ENCODE results near the gene MYO10. TPM values are rescaled to one million over a fixed set of nuclear protein-coding genes. Genes with fewer than 3 reads are reported as not detected.
"Not testable (repeated sequence)": the region's sequence is repeated elsewhere in the genome, so short reads cannot be mapped to it uniquely, and the experiment has no call there.

MYO10 gene
- total RNA-seq, 1 experiment from 2014 or later = 9.3 TPM

DNA sequence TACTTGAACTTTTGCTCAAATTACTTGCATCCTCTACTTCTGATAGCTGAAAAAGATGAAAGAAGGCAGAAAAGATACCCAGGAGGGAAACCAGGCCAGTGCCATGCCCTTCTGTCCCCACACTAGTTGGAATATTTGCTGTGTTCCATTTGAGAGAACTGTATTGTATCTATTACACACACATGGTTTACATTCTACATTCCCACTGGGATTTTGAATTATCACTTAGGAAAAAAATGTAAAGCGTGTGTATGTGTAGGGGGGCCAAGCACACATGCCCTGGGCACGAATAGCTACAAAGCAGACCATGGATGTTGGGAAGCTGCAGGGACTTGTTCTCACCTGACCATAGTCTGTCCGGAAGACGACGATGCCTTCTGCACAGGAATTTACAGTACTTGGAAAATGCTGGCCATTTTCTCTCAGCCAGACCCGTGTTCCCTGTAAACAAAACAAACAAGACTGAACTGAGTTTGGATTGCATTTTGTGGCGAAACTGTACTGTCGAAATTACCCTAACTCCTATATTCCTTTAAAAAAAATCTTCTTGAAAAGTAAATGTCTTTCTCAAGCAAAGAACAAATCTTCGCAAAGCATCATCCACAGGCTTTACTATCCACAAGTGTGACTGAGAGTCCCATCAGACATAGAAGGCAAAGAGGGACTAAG is 58.7 kb downstream of the MYO10 start:
- no peaks in the 10 kb centered on the region for H3K27me3 ChIP-seq

DNA sequence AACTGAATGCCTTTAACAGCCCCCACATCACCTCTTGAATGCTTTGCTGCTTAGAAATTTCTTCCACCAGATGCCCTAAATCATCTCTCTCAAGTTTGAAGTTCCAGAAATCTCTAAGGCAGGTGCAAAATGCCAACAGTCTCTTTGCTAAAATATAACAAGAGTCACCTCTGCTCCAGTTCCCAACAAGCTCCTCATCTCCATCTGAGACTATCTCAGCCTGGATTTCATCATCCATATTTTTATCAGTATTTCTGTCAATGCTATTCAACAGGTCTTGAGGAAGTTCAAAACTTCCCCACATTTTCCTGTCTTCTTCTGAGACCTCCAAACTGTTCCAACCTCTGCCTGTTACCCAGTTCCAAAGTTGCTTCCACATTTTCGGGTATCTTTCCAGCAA is 61.7 kb downstream of the MYO10 start:
- not testable (repeated sequence) for H3K36me3 ChIP-seq; DNase-seq; H3K4me3 ChIP-seq; H3K27me3 ChIP-seq; H3K4me1 ChIP-seq; H3K9me3 ChIP-seq (replicated peaks); H3K27ac ChIP-seq

More for the DNA sequence above, 58.7 kb downstream of the MYO10 start:
- H3K4me1 ChIP-seq = peaks cover 15% of the 10 kb centered on the region
- H3K4me3 ChIP-seq = no peak overlapping the region
- H3K27ac ChIP-seq = no peak overlapping the region
- H3K36me3 ChIP-seq = no peaks in the 10 kb centered on the region
- no peak for DNase-seq
- H3K9me3 ChIP-seq (replicated peaks) = no peaks in the 10 kb centered on the region

- H3K27me3 ChIP-seq = no peaks in the 10 kb centered on the region
- H3K36me3 ChIP-seq = 0 out of 2 replicates have a peak, but pooled peaks cover 2% of the 10 kb centered on the region
- H3K4me1 ChIP-seq = peaks cover 7% of the 10 kb centered on the region; the same call in 1 of the 2 replicates
- H3K27ac ChIP-seq = no peak overlapping the region
- no peaks in the 10 kb centered on the region for H3K9me3 ChIP-seq (replicated peaks)
- no peak overlapping the region for H3K4me3 ChIP-seq
- no peak for DNase-seq
Measured at GRCh38 chr5:16871746-16872339, 64.2 kb downstream of the MYO10 start.

DNA sequence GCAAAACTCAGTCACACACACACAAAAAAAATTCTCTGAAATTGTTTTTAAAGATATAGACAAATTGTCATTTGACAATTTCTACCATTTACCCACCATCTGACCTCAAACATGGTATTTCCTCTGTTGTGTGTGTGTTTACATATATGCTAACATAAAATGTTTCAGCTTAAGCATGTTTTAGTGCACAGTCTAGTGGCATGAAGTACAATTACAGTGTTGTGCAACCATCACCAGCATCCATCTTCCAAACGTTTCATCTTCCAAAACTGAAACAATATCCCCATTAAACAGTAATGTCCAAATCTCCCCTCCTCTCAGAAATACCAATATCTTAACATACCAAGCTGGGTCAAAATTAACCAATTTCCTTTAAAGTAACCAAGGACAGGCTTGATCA is 65.2 kb downstream of the MYO10 start:
- Histone ChIP-seq H3K9me3 (replicated peaks) (no peaks in the 10 kb centered on the region), H3K27me3 (no peaks in the 10 kb centered on the region), H3K36me3 (0 out of 2 replicates have a peak, but pooled peaks cover 2% of the 10 kb centered on the region), H3K4me1 (peaks cover 7% of the 10 kb centered on the region; the same call in 1 of the 2 replicates), H3K27ac (no peak overlapping the region), H3K4me3 (no peak overlapping the region)
- no peak for DNase-seq

GRCh38 chr5:16869821-16870796 is 66.0 kb downstream of the MYO10 start:
- DNase-seq = no peak
- Histone ChIP-seq H3K27ac (no peak overlapping the region), H3K4me1 (peaks cover 7% of the 10 kb centered on the region; the same call in 1 of the 2 replicates), H3K36me3 (0 out of 2 replicates have a peak, but pooled peaks cover 2% of the 10 kb centered on the region), H3K27me3 (no peaks in the 10 kb centered on the region), H3K9me3 (replicated peaks) (no peaks in the 10 kb centered on the region), H3K4me3 (no peak overlapping the region)

GRCh38 chr5:16867577-16867953 is 68.5 kb downstream of the MYO10 start:
- no peaks in the 10 kb centered on the region for H3K9me3 ChIP-seq (replicated peaks)
- H3K27ac ChIP-seq = peak overlapping the region; percentile 51
- H3K27me3 ChIP-seq = no peaks in the 10 kb centered on the region
- 0 out of 2 replicates have a peak, but pooled peaks cover 2% of the 10 kb centered on the region for H3K36me3 ChIP-seq
- H3K4me1 ChIP-seq = peaks cover 7% of the 10 kb centered on the region; the same call in 1 of the 2 replicates
- H3K4me3 ChIP-seq = no peak overlapping the region
- DNase-seq = no peak

DNA sequence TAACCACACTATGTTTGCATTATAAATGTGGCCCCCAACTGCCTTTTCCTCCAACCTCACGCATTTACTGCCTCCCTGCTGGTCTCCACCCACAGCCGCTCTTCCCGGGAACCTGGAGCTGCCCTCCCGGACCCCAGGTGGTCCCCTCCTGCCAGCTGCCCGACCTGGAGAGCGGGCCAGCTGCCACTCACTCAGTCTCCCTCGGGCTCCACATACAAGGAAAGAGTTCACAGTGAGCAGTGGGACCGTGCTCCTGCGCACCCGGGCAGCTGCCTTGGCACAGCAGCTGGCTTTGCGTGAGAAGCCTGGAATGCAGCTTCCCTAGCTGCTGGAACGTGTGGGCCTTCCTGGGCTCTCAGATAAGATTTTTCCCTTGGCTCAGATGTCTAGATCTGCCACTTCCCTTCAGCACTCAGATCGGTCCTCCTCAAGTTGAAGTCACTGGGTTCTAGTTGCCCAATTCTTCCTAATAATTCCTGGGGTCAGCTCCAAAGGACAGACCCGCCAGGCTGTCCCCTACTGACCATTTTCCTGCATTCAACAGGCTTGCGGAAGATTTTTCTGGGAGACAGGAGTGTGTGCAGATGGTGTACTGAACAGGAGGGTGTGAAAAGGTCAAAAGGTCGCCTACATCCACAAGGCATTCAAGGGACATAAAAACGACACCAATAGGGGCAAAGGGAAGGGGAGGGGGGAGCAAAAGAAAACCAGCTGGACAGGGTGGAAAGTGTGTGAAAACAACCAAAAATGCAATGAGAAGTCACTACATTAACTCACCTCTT is 69.1 kb downstream of the MYO10 start:
- Histone ChIP-seq H3K27me3 (no peaks in the 10 kb centered on the region), H3K36me3 (no peaks in the 10 kb centered on the region), H3K27ac (peak overlapping the region; percentile 51), H3K4me1 (peaks cover 7% of the 10 kb centered on the region; the same call in 1 of the 2 replicates), H3K4me3 (peak overlapping the region; percentile 12; the same call in 1 of the 2 replicates), H3K9me3 (replicated peaks) (no peaks in the 10 kb centered on the region)
- DNase-seq = peak; percentile 72 to 74

GRCh38 chr5:16866273-16866672 is 69.8 kb downstream of the MYO10 start:
- Histone ChIP-seq H3K36me3 (no peaks in the 10 kb centered on the region), H3K27me3 (no peaks in the 10 kb centered on the region), H3K4me3 (peak overlapping the region; percentile 12; the same call in 1 of the 2 replicates), H3K9me3 (replicated peaks) (no peaks in the 10 kb centered on the region), H3K27ac (peak overlapping the region; percentile 51), H3K4me1 (peaks cover 7% of the 10 kb centered on the region; the same call in 1 of the 2 replicates)
- DNase-seq = no peak

- H3K9me3 ChIP-seq (replicated peaks) = no peaks in the 10 kb centered on the region
- H3K36me3 ChIP-seq = no peaks in the 10 kb centered on the region
- H3K27me3 ChIP-seq = no peaks in the 10 kb centered on the region
- peaks cover 7% of the 10 kb centered on the region; the same call in 1 of the 2 replicates for H3K4me1 ChIP-seq
- H3K27ac ChIP-seq = no peak overlapping the region
- H3K4me3 ChIP-seq = no peak overlapping the region
- DNase-seq = no peak
Measured at GRCh38 chr5:16865151-16865550, 70.9 kb downstream of the MYO10 start.

DNA sequence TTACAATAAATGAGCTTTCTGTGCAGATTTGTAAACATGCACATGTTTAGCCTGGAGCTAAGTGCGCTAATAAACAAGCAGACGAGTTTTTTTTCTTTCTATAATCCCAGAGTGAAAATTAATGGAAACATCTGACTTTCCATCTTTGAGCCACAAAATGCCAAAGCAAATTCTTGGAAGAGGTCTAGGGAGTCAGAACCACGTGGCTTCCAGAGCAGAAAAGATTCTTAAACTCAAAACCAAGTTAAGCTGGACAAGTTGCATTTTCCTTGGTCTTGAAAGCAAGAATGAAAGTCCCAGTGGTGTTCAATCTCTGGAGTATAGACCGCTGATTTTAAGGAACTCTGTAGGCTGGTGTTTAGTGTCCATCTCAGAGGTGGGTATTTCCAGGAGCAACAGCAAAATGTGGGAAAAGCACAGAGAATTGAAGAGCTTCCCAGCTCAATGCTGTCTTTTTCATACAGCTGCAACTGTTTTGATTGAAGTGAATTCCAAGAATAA is 71.4 kb downstream of the MYO10 start:
- H3K9me3 ChIP-seq (replicated peaks) = no peaks in the 10 kb centered on the region
- H3K4me1 ChIP-seq = peaks cover 7% of the 10 kb centered on the region; the same call in 1 of the 2 replicates
- H3K36me3 ChIP-seq = no peaks in the 10 kb centered on the region
- H3K27me3 ChIP-seq = no peaks in the 10 kb centered on the region
- H3K4me3 ChIP-seq = no peak overlapping the region
- H3K27ac ChIP-seq = no peak overlapping the region
- no peak for DNase-seq

GRCh38 chr5:16863469-16863946 is 72.6 kb downstream of the MYO10 start:
- H3K9me3 ChIP-seq (replicated peaks) = no peaks in the 10 kb centered on the region
- H3K27ac ChIP-seq = no peak overlapping the region
- no peak overlapping the region for H3K4me3 ChIP-seq
- no peaks in the 10 kb centered on the region for H3K27me3 ChIP-seq
- peaks cover 7% of the 10 kb centered on the region; the same call in 1 of the 2 replicates for H3K4me1 ChIP-seq
- DNase-seq = no peak
- no peaks in the 10 kb centered on the region for H3K36me3 ChIP-seq

GRCh38 chr5:16862777-16863176 is 73.3 kb downstream of the MYO10 start:
- Histone ChIP-seq H3K4me3 (no peak overlapping the region), H3K4me1 (peaks cover 7% of the 10 kb centered on the region; the same call in 1 of the 2 replicates), H3K9me3 (replicated peaks) (no peaks in the 10 kb centered on the region), H3K27me3 (no peaks in the 10 kb centered on the region), H3K36me3 (no peaks in the 10 kb centered on the region), H3K27ac (no peak overlapping the region)
- no peak for DNase-seq

- Histone ChIP-seq H3K27me3 (no peaks in the 10 kb centered on the region), H3K4me1 (no peaks in the 10 kb centered on the region), H3K36me3 (no peaks in the 10 kb centered on the region), H3K27ac (no peak overlapping the region), H3K4me3 (no peak overlapping the region), H3K9me3 (replicated peaks) (no peaks in the 10 kb centered on the region)
- DNase-seq = no peak
Measured at GRCh38 chr5:16859346-16859745, 76.7 kb downstream of the MYO10 start.

DNA sequence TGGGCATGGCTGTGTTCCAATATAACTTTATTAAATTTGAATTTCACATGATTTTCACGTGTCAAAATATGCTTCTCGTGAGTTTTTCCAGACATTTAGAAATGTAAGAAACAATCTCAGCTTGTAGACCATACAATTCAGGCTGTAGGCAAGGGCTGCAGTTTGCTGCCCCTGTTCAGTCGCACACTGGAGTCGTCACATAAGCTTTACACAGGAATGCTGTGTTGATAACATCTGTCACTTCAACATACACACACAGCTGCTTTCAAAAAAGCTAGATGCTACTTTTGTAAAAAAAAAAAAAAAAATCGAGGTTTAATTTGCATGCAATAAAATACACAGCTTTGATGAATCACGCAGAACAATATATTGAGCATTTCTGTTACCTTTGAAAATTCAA is 77.9 kb downstream of the MYO10 start:
- Histone ChIP-seq H3K36me3 (no peaks in the 10 kb centered on the region), H3K9me3 (replicated peaks) (no peaks in the 10 kb centered on the region), H3K27ac (no peak overlapping the region), H3K4me3 (no peak overlapping the region), H3K27me3 (no peaks in the 10 kb centered on the region), H3K4me1 (no peaks in the 10 kb centered on the region)
- DNase-seq = no peak

Data from SJCRH30 (cell line).